Activated CD8-positive, alpha-beta T cell treated with anti-CD3 and anti-CD28 coated beads for 36 hours (primary cell): ENCODE data around the gene TTLL4. TPM values are rescaled to one million over a fixed set of nuclear protein-coding genes. Genes with fewer than 3 reads are reported as not detected.

Experiments used
- ATAC-seq: fragments of 200-7000 bp; cut with Tn5 transposase; one replicate; pipeline ENCODE4 v1.10.0; 2021; ENCODE audit warnings: mild to moderate bottlenecking, moderate library complexity
- CTCF ChIA-PET: fragments of 350-600 bp; sonication (Branson Sonifier 250); formaldehyde crosslinking; loops from one replicate; lab custom pipeline; 2021; ENCODE audit warnings: antibody characterized with exemption; lab: Charles Lee
- POLR2A ChIA-PET: fragments of 350-600 bp; sonication (Branson Sonifier 250); formaldehyde crosslinking; loops from one replicate; lab custom pipeline; 2021; ENCODE audit warnings: antibody characterized with exemption; lab: Charles Lee
- DNase-seq: peaks from one replicate; pipeline ENCODE4 v3.0.0-alpha.2; 2020
- H3K27ac Mint-ChIP-seq: one replicate; pipeline ENCODE4 v1.8.0; 2021; ENCODE audit warnings: mild to moderate bottlenecking, mixed read lengths
- H3K27me3 Mint-ChIP-seq: one replicate; pipeline ENCODE4 v1.8.0; 2021; ENCODE audit warnings: mixed read lengths
- H3K36me3 Mint-ChIP-seq: one replicate; pipeline ENCODE4 v1.8.0; 2021; ENCODE audit warnings: low read depth, mixed read lengths
- H3K4me1 Mint-ChIP-seq: one replicate; pipeline ENCODE4 v1.8.0; 2021; ENCODE audit warnings: low read depth, mixed read lengths
- H3K4me3 Mint-ChIP-seq: one replicate; pipeline ENCODE4 v1.8.0; 2021; ENCODE audit warnings: mild to moderate bottlenecking, moderate library complexity, mixed read lengths
- H3K9me3 Mint-ChIP-seq: one replicate; pipeline ENCODE4 v1.8.0; 2021; ENCODE audit warnings: mixed read lengths
- intact Hi-C: fragments of 100-400 bp; cut with micrococcal nuclease; formaldehyde crosslinking; loops from one replicate; pipeline ENCODE4 v1.10.0; 2022
- total RNA-seq, 2 experiments: library from RNA; stranded (reverse); gene quantifications; one replicate each; pipeline ENCODE4 v1.2.3, GENCODE V29; 2021
- TF ChIP-seq, protein P1 (sequence below): fragments of 200-600 bp; IDR thresholded peaks from one replicate; pipeline ENCODE4 v1.8.0; 2022; ENCODE audit warnings: antibody characterized with exemption, mild to moderate bottlenecking

The TTLL4 gene
- total RNA-seq, 2 experiments from 2014 or later = 32.2 to 36.6 TPM

DNA sequence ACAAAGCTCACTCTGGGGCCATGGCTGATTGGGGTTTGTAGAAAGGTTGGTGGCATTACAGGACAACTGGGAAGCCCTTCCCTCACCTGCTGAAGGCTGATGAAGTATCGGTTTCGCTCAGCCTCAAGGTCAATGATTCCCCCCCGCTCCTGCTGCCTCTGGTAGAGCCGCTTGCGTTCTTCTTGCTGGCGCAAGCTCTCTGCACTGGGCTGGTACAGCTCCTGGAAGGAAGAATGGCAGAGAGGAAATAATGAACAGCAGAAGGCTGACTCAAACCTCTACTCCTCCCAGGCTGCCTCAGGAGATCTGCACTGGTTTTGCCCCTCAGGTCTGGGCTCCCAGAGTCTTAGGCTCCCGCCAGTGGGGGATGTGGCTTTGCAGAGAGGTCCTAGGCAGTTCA, 46.0 kb upstream of the TTLL4 start:
- H3K27me3 Mint-ChIP-seq = no peaks in the 10 kb centered on the region
- H3K4me1 Mint-ChIP-seq = peaks cover 16% of the 10 kb centered on the region

DNA sequence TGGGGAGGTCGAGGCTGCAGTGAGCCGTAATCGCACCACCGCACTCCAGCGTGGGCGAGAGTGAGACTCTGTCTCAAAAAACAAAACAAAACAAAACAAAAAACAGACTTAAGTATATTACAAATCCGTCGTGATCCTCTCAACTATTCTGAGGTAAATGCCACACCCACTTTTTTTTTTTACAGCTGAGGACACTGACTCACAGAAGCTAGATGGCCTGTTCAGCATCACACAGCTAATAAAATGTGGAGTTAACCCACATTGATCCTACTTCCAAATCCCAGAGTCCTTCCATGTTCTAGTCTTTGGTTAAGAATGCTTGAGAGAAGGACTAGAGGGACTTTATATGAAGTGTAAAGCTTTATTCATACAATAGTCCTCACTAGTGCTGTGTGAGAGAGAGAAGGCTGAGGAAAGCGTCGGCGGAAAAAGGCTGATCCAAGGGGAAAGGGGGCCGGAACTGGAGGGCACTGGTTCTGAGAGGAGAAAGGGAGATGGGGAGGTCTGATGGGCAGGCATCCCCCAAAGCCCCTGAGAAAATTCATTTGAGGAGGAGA, 39.5 kb upstream of the TTLL4 start:
- peak overlapping the region; percentile 96 for H3K4me3 Mint-ChIP-seq
- H3K4me1 Mint-ChIP-seq = peaks cover 16% of the 10 kb centered on the region
- no peaks in the 10 kb centered on the region for H3K27me3 Mint-ChIP-seq
- peaks cover 11% of the 10 kb centered on the region for H3K36me3 Mint-ChIP-seq
- POLR2A ChIA-PET = interaction anchor here (0.9 to 4.4 kb wide), 5 partner anchors 11 to 172 kb away, joined by 3 to 61 read pairs (median 3); partner anchors contain the start of genes BCS1L, TTLL4 and ZNF142
- CTCF ChIA-PET = interaction anchor here (1.1 to 4.0 kb wide), 7 partner anchors 8 to 227 kb away, joined by 3 to 30 read pairs (median 6); partner anchors contain the start of genes BCS1L, TTLL4 and ZNF142
- TF ChIP-seq, protein P1, sequence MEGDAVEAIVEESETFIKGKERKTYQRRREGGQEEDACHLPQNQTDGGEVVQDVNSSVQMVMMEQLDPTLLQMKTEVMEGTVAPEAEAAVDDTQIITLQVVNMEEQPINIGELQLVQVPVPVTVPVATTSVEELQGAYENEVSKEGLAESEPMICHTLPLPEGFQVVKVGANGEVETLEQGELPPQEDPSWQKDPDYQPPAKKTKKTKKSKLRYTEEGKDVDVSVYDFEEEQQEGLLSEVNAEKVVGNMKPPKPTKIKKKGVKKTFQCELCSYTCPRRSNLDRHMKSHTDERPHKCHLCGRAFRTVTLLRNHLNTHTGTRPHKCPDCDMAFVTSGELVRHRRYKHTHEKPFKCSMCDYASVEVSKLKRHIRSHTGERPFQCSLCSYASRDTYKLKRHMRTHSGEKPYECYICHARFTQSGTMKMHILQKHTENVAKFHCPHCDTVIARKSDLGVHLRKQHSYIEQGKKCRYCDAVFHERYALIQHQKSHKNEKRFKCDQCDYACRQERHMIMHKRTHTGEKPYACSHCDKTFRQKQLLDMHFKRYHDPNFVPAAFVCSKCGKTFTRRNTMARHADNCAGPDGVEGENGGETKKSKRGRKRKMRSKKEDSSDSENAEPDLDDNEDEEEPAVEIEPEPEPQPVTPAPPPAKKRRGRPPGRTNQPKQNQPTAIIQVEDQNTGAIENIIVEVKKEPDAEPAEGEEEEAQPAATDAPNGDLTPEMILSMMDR = no peak
- ATAC-seq (no peak), DNase-seq (no peak)
- intact Hi-C loops = no loop called here
- no peaks in the 10 kb centered on the region for H3K9me3 Mint-ChIP-seq
- H3K27ac Mint-ChIP-seq = peak overlapping the region; percentile 96

More for the DNA sequence above, 46.0 kb upstream of the TTLL4 start:
- DNase-seq = no peak
- H3K27ac Mint-ChIP-seq = no peak overlapping the region
- no peaks in the 10 kb centered on the region for H3K9me3 Mint-ChIP-seq
- no peak for ATAC-seq
- POLR2A ChIA-PET = no interaction called here
- no peak overlapping the region for H3K4me3 Mint-ChIP-seq
- intact Hi-C loops = no loop called here
- CTCF ChIA-PET = no interaction called here
- H3K36me3 Mint-ChIP-seq = peaks cover 50% of the 10 kb centered on the region
- TF ChIP-seq, protein P1 = no peak

GRCh38 chr2:218671654-218672566, 38.7 kb upstream of the TTLL4 start, which contains the start of the genes RNF25 and STK36:
TSS of gene RNF25 (minus strand) at chr2:218672002. CDS start at chr2:218671970, 32 bp downstream.
TSS of gene STK36 (plus strand) at chr2:218672086. CDS start at chr2:218672830, 744 bp downstream.
- H3K4me1 Mint-ChIP-seq = peaks cover 16% of the 10 kb centered on the region
- ChIA-PET CTCF (interaction anchor here (0.9 to 4.0 kb wide), 9 partner anchors 9 to 226 kb away, joined by 3 to 30 read pairs (median 5); partner anchors contain the start of genes BCS1L, TTLL4 and ZNF142), POLR2A (interaction anchor here (0.9 to 4.4 kb wide), 7 partner anchors 12 to 272 kb away, joined by 3 to 61 read pairs (median 3); partner anchors contain the start of genes BCS1L, CTDSP1, TTLL4 and ZNF142)
- no peaks in the 10 kb centered on the region for H3K27me3 Mint-ChIP-seq
- peak; percentile 90 for DNase-seq
- peak within 1 kb of the TSS; percentile 96 for H3K27ac Mint-ChIP-seq
- TF ChIP-seq, protein P1 = no peak
- peak; percentile 98 for ATAC-seq
- no peaks in the 10 kb centered on the region for H3K9me3 Mint-ChIP-seq
- H3K36me3 Mint-ChIP-seq = peaks cover 8% of the 10 kb centered on the region
- peak within 1 kb of the TSS; percentile 96 for H3K4me3 Mint-ChIP-seq
- intact Hi-C loops = no loop called here

GRCh38 chr2:218679119-218679518, 31.5 kb upstream of the TTLL4 start:
- intact Hi-C loops = no loop called here
- ChIA-PET CTCF (interaction anchor here (1.5 to 4.2 kb wide), 2 partner anchors 8 to 31 kb away, joined by 4 to 15 read pairs; partner anchors contain the start of gene TTLL4), POLR2A (interaction anchor here (0.8 kb wide), 1 partner anchor 12 kb away, joined by 3 read pairs; no protein-coding TSS in a partner anchor)
- DNase-seq (no peak), ATAC-seq (no peak)
- TF ChIP-seq, protein P1 = no peak
- no peak overlapping the region for H3K27ac Mint-ChIP-seq
- no peaks in the 10 kb centered on the region for H3K9me3 Mint-ChIP-seq
- no peaks in the 10 kb centered on the region for H3K4me1 Mint-ChIP-seq
- no peaks in the 10 kb centered on the region for H3K36me3 Mint-ChIP-seq
- no peaks in the 10 kb centered on the region for H3K27me3 Mint-ChIP-seq
- no peak overlapping the region for H3K4me3 Mint-ChIP-seq
